Esophagus muscularis mucosa (tissue), 4 donors: ENCODE data around the gene DNAH1. TPM values are rescaled to one million over a fixed set of nuclear protein-coding genes. Genes with fewer than 3 reads are reported as not detected.

Source experiments
- DNase-seq: peaks from one replicate; pipeline ENCODE4 v3.0.0-alpha.2; 2017; ENCODE audit errors: extremely low spot score
- H3K27ac ChIP-seq, 4 donors: fragments of 200-600 bp; sonication (generic); replicated peaks in 1 of 4; 1 replicate in 3 of 4; 2 replicates in 1 of 4; pipeline ENCODE4 v1.5.1; 2016 to 2019; ENCODE audit warnings: mild to moderate bottlenecking in 1 of 4
- H3K27me3 ChIP-seq, 4 donors: fragments of 200-600 bp; sonication (generic); one replicate each; pipeline versions ENCODE4 v1.5.1 to v1.6.0; 2016 to 2019
- H3K36me3 ChIP-seq, 4 donors: fragments of 200-600 bp; sonication (generic); one replicate each; pipeline ENCODE4 v1.5.1; 2016 to 2019
- H3K4me1 ChIP-seq, 4 donors: fragments of 200-600 bp; sonication (generic); one replicate each; pipeline ENCODE4 v1.5.1; 2016 to 2019
- H3K4me3 ChIP-seq, 4 donors: fragments of 200-600 bp; sonication (generic); 1 replicate in 2 of 4; 2 replicates in 2 of 4; pipeline ENCODE4 v1.5.1; 2016 to 2019; ENCODE audit warnings: mild to moderate bottlenecking in 4 of 4, moderate library complexity in 1 of 4
- H3K9me3 ChIP-seq, 4 donors: fragments of 200-600 bp; sonication (generic); 1 replicate in 3 of 4; 2 replicates in 1 of 4; pipeline ENCODE4 v1.5.1; 2016 to 2019
- CTCF ChIP-seq, 3 experiments: fragments of 200-600 bp in 2 of 3; fragments of 450-650 bp in 1 of 3; sonication (generic) in 2 of 3; IDR thresholded peaks; one replicate each; pipeline ENCODE4 v1.5.1; 2017 to 2019; ENCODE audit warnings: antibody characterized with exemption in 3 of 3, mild to moderate bottlenecking in 2 of 3, moderate library complexity in 1 of 3
- EP300 ChIP-seq: sonication (generic); formaldehyde crosslinking; IDR thresholded peaks from one replicate; pipeline ENCODE4 v1.6.1; 2017; ENCODE audit warnings: antibody characterized with exemption
- POLR2A ChIP-seq: fragments of 450-650 bp; IDR thresholded peaks from one replicate; pipeline ENCODE4 v1.6.1; 2017; ENCODE audit warnings: antibody characterized with exemption, moderate library complexity, mild to moderate bottlenecking, low read depth
- POLR2AphosphoS5 ChIP-seq, 2 donors: sonication (generic); formaldehyde crosslinking; IDR thresholded peaks; one replicate each; pipeline ENCODE4 v1.6.1; 2017; ENCODE audit warnings: antibody characterized with exemption in 2 of 2
- WGBS: methylation state at CpG from one replicate; pipeline ENCODE4 v1.1.5; 2018; 5-methylcytosine and 5-hydroxymethylcytosine counted together
- intact Hi-C: fragments of 100-400 bp; cut with DNase I; formaldehyde crosslinking; loops from one replicate; pipeline ENCODE4 v1.15.1; 2023
- total RNA-seq, 4 donors: library from RNA; depleted of rRNA; stranded (reverse); fragments of >200 nt; gene quantifications; one replicate each; pipeline versions ENCODE4 v1.1.0 to v1.2.1, GENCODE V29; 2016

Gene DNAH1
- total RNA-seq, 4 donors from 2014 or later, result 3.4 to 5.4 (median 3.6) TPM

DNA sequence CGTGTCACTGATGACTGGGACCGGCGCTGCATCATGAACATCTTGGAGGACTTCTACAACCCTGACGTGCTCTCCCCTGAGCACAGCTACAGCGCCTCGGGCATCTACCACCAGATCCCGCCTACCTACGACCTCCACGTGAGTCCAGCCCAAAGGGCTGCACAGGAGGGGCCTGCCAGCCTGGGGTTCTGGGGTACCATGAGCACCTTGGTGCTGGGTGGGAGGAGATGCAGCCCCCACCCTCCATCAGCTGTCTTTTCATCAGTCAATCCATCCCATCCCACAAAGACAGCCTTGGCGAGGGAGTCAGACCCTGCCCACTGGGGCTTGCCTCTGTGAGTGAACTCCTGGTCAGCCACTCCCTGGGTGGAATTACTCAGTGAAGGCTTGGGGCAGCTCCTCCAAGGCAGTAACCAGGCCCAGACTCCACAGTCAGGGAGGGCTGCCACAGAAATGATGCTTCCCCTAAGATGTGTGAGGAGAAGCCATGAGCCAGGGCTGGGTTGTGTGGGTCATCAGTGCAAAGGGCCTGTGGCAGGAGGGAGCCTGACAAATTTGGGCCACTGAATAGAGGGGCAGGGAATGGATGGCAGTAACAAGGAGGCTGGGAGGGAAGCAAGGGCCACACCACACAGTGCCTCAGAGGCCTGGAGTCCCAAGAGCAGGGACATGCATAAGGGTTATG is 80.9 kb downstream of the DNAH1 start:
- no peaks in the 10 kb centered on the region for H3K27me3 ChIP-seq
- 98% methylated on average over 6 of the region's 10 CpGs for WGBS
- DNase-seq, result no peak
- intact Hi-C loops, result no loop called here
- peaks cover 7 to 60% (median 43%) of the 10 kb centered on the region in 4 donors for H3K36me3 ChIP-seq
- no peak overlapping the region for H3K27ac ChIP-seq
- H3K4me3 ChIP-seq, result no peak overlapping the region
- H3K4me1 ChIP-seq, result no peaks in the 10 kb centered on the region
- no peaks in the 10 kb centered on the region for H3K9me3 ChIP-seq
- TF ChIP-seq EP300 (no peak), POLR2A (no peak), POLR2AphosphoS5 (IDR thresholded peaks at IDR 0.05) (no peak), CTCF (IDR thresholded peaks at IDR 0.05) (no peak)

DNA sequence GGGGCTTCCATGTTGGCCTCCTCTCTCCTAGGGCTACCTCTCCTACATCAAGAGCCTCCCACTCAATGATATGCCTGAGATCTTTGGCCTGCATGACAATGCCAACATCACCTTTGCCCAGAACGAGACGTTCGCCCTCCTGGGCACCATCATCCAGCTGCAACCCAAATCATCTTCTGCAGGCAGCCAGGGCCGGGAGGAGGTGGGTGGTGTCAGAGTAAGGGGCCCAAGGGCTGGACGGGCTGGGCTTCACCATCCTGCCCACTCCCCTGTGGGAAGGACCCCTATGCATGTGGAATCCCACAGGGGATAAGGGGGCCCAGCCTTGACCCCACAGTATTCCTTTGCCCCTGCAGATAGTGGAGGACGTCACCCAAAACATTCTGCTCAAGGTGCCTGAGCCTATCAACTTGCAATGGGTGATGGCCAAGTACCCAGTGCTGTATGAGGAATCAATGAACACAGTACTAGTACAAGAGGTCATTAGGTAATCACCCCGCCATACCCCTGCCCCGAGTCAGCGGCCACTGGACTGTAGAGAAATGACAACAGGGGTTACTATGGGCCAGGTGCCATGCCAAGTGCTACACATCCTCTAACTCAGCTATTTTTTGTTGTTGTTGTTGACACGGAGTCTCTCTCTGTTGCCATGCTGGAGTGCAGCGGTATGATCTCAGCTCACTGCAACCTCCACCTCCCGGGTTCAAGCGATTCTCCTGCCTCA is 81.7 kb downstream of the DNAH1 start:
- no peak for TF ChIP-seq CTCF (IDR thresholded peaks at IDR 0.05)
- TF ChIP-seq EP300, result no peak
- TF ChIP-seq POLR2AphosphoS5 (IDR thresholded peaks at IDR 0.05), result no peak
- no peak for TF ChIP-seq POLR2A
- Histone ChIP-seq H3K27me3 (no peaks in the 10 kb centered on the region), H3K4me3 (no peak overlapping the region), H3K4me1 (no peaks in the 10 kb centered on the region), H3K36me3 (peaks cover 15 to 60% (median 44%) of the 10 kb centered on the region in 4 donors), H3K9me3 (no peaks in the 10 kb centered on the region), H3K27ac (no peak overlapping the region)
- intact Hi-C loops, result no loop called here
- DNase-seq, result no peak
- 82% methylated on average over 10 of the region's 13 CpGs for WGBS

DNA sequence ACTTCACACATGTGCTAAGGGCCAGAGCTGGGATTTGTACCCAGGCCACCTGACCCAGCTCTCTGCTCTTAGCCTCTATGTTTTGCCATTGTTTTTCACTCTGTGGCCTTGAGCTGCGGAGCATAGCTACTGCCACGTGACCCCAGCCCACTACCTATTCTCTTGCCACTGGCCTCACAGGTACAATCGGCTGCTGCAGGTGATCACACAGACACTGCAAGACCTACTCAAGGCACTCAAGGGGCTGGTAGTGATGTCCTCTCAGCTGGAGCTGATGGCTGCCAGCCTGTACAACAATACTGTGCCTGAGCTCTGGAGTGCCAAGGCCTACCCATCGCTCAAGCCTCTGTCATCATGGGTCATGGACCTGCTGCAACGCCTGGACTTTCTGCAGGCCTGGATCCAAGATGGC is 82.6 kb downstream of the DNAH1 start:
- WGBS, result 93% methylated on average over 5 of the region's 5 CpGs

GRCh38 chr3:52399131-52399530 is 83.0 kb downstream of the DNAH1 start:
- no peak overlapping the region for H3K27ac ChIP-seq
- no peak overlapping the region for H3K4me3 ChIP-seq
- peaks cover 0 to 5% (median 2%) of the 10 kb centered on the region in 4 donors for H3K4me1 ChIP-seq
- DNase-seq, result no peak
- peaks cover 28 to 60% (median 49%) of the 10 kb centered on the region in 4 donors for H3K36me3 ChIP-seq
- H3K9me3 ChIP-seq, result no peaks in the 10 kb centered on the region
- TF ChIP-seq POLR2A (no peak), CTCF (IDR thresholded peaks at IDR 0.05) (no peak), EP300 (no peak), POLR2AphosphoS5 (IDR thresholded peaks at IDR 0.05) (no peak)
- WGBS, result 100% methylated on average over 2 of the region's 4 CpGs
- intact Hi-C loops, result no loop called here
- no peaks in the 10 kb centered on the region for H3K27me3 ChIP-seq

More for the DNA sequence above, 82.6 kb downstream of the DNAH1 start:
- no peak for TF ChIP-seq CTCF (IDR thresholded peaks at IDR 0.05)
- TF ChIP-seq POLR2AphosphoS5 (IDR thresholded peaks at IDR 0.05), result peak in 1 of 2 donors; percentile 1
- Histone ChIP-seq H3K27me3 (no peaks in the 10 kb centered on the region), H3K36me3 (peaks cover 24 to 60% (median 46%) of the 10 kb centered on the region in 4 donors), H3K27ac (no peak overlapping the region), H3K9me3 (no peaks in the 10 kb centered on the region), H3K4me1 (peaks cover 0 to under 1% (median 0%) of the 10 kb centered on the region in 4 donors), H3K4me3 (no peak overlapping the region)
- intact Hi-C loops, result no loop called here
- no peak for DNase-seq
